ENCODE results near the gene STX1B. TPM values are rescaled to one million over a fixed set of nuclear protein-coding genes. Genes with fewer than 3 reads are reported as not detected.

STX1B gene
- polyA plus RNA-seq, 1 experiment = 1.5 TPM

DNA sequence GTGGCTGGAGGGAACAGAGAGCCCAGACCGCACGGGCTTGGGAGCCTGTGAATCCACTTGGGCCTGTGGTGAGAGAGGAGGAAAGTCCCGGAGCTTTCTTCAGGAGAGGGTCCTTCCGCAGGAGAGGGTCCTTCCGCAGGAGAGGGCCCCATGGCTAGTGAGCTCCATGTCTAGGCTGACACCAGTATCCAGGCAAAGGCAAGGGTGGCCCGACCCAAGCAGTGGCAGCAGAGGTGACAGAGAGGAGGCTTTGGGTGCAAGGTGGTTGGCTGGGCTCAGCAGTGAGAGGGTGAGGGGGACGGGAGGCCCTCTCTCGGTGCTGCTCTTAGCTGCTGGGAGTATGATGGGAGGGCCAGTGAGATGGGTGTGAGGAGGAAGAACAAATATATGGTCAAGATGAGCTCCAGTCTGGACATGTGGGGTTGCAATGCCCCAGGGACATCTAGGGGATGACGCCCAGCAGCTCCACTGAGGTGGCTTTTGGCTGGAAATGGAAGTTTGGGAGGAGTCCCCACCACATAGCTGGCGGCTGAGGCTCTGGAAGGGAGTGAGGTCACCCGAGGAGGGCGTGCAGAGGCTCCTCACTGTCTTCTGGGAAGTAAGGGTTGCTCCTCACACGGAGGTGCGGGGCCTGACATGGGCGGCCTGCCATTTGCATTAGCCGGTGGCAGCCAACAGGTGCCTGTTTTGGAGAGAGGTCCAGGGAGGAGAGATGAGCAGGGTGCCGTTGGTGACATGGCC is 27.7 kb downstream of the STX1B start:
- Histone ChIP-seq H3K4me3 (ENCODE audit: low read depth, low read length) (no peak overlapping the region), H3K36me3 (ENCODE audit: control insufficient read depth, insufficient read depth, low read length) (peaks cover 29% of the 10 kb centered on the region), H3K27me3 (ENCODE audit: control insufficient read depth, insufficient read depth, low read length) (no peaks in the 10 kb centered on the region)
- ChIA-PET CTCF (interaction anchor here (0.8 to 5.0 kb wide), 12 partner anchors 7 to 478 kb away, joined by 3 to 54 read pairs (median 4); partner anchors contain the start of genes VKORC1 and ZNF843), POLR2A (no interaction called here)
- no peak for DNase-seq (ENCODE audit: low read depth)
- TF ChIP-seq CTCF (IDR thresholded peaks at IDR 0.05; ENCODE audit: insufficient read depth, low read depth, low read length) = no peak

- DNase-seq (ENCODE audit: low read depth) = no peak
- Histone ChIP-seq H3K4me3 (ENCODE audit: low read depth, low read length) (no peak overlapping the region), H3K27me3 (ENCODE audit: control insufficient read depth, insufficient read depth, low read length) (no peaks in the 10 kb centered on the region), H3K36me3 (ENCODE audit: control insufficient read depth, insufficient read depth, low read length) (peaks cover 37% of the 10 kb centered on the region)
- TF ChIP-seq CTCF (IDR thresholded peaks at IDR 0.05; ENCODE audit: insufficient read depth, low read depth, low read length) = no peak
- POLR2A ChIA-PET = no interaction called here
- CTCF ChIA-PET = interaction anchor here (1.7 kb wide), 1 partner anchor 27 kb away, joined by 4 read pairs; no protein-coding TSS in a partner anchor
Measured at GRCh38 chr16:30980959-30981358, 29.5 kb downstream of the STX1B start.

DNA sequence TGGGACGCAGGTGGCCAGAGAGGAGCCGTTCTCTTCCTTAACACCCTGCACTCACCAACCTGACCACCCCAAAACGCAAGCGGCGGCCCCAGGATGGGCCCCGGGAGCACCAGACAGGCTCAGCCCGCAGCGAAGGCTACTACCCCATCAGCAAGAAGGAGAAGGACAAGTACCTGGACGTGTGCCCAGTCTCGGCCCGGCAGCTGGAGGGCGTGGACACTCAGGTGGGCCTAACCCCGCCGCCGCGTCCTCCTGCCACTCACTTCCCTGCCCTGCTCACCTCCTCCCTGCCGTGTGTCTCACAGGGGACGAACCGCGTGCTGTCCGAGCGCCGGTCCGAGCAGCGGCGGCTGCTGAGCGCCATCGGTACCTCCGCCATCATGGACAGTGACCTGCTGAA is 30.0 kb downstream of the STX1B start:
- H3K36me3 ChIP-seq (ENCODE audit: control insufficient read depth, insufficient read depth, low read length) = peaks cover 41% of the 10 kb centered on the region
- no peak for TF ChIP-seq CTCF (IDR thresholded peaks at IDR 0.05; ENCODE audit: insufficient read depth, low read depth, low read length)
- H3K27me3 ChIP-seq (ENCODE audit: control insufficient read depth, insufficient read depth, low read length) = no peaks in the 10 kb centered on the region
- POLR2A ChIA-PET = no interaction called here
- no peak overlapping the region for H3K4me3 ChIP-seq (ENCODE audit: low read depth, low read length)
- CTCF ChIA-PET = no interaction called here
- no peak for DNase-seq (ENCODE audit: low read depth)

GRCh38 chr16:30980023-30980371 is 30.4 kb downstream of the STX1B start:
- Histone ChIP-seq H3K36me3 (ENCODE audit: control insufficient read depth, insufficient read depth, low read length) (peaks cover 41% of the 10 kb centered on the region), H3K27me3 (ENCODE audit: control insufficient read depth, insufficient read depth, low read length) (no peaks in the 10 kb centered on the region), H3K4me3 (ENCODE audit: low read depth, low read length) (no peak overlapping the region)
- ChIA-PET CTCF (no interaction called here), POLR2A (no interaction called here)
- no peak for TF ChIP-seq CTCF (IDR thresholded peaks at IDR 0.05; ENCODE audit: insufficient read depth, low read depth, low read length)
- DNase-seq (ENCODE audit: low read depth) = no peak

DNA sequence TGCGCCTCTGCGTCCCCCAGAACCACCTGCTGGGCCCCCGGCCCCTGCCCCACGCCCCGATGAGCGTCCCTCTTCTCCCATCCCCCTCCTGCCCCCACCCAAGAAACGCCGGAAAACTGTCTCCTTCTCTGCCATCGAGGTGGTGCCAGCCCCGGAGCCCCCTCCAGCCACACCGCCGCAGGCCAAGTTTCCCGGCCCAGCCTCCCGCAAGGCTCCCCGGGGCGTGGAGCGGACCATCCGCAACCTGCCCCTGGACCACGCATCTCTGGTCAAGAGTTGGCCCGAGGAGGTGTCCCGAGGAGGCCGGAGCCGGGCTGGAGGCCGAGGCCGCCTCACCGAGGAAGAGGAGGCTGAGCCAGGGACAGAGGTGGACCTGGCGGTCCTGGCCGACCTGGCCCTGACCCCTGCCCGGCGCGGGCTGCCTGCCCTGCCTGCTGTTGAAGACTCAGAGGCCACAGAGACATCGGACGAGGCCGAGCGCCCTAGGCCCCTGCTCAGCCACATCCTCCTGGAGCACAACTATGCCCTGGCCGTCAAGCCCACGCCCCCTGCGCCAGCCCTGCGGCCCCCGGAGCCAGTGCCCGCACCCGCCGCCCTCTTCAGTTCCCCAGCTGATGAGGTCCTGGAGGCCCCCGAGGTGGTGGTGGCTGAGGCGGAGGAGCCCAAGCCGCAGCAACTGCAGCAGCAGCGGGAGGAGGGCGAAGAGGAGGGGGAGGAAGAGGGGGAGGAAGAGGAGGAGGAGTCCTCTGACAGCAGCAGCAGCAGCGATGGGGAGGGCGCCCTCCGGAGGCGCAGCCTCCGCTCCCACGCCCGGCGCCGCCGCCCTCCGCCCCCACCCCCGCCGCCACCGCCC is 31.0 kb downstream of the STX1B start:
- ChIA-PET CTCF (no interaction called here), POLR2A (no interaction called here)
- TF ChIP-seq CTCF (IDR thresholded peaks at IDR 0.05; ENCODE audit: insufficient read depth, low read depth, low read length) = no peak
- Histone ChIP-seq H3K4me3 (ENCODE audit: low read depth, low read length) (no peak overlapping the region), H3K27me3 (ENCODE audit: control insufficient read depth, insufficient read depth, low read length) (no peaks in the 10 kb centered on the region), H3K36me3 (ENCODE audit: control insufficient read depth, insufficient read depth, low read length) (peaks cover 42% of the 10 kb centered on the region)
- no peak for DNase-seq (ENCODE audit: low read depth)
